NCI-H1930 (cell line): ENCODE measurements around the gene UBTD1.
A peak's percentile ranks its signal among the peaks of the same experiment; 100 is the strongest.

Source experiments
- DNase-seq, 2 experiments: peaks; one replicate each; lab custom pipeline; 2025; lab: John Stamatoyannopoulos, UW

The UBTD1 gene

GRCh38 chr10:97584798-97585438 is 86.2 kb downstream of the UBTD1 start:
- DNase-seq = no peak

GRCh38 chr10:97585439-97585811 is 86.7 kb downstream of the UBTD1 start:
- no peak for DNase-seq

- no peak for DNase-seq
Observed at GRCh38 chr10:97587183-97587582, 88.5 kb downstream of the UBTD1 start.

- no peak for DNase-seq
Observed at GRCh38 chr10:97589479-97589878, 90.8 kb downstream of the UBTD1 start, which contains the start of gene C10orf62. TSS of gene C10orf62 (plus strand) at chr10:97589721. CDS start at chr10:97589898, 177 bp downstream.

GRCh38 chr10:97590082-97590747 is 91.5 kb downstream of the UBTD1 start:
- DNase-seq = no peak

GRCh38 chr10:97590748-97591495 is 92.2 kb downstream of the UBTD1 start:
- no peak for DNase-seq

GRCh38 chr10:97593421-97593820 is 94.7 kb downstream of the UBTD1 start:
- no peak for DNase-seq

- DNase-seq = no peak
Observed at GRCh38 chr10:97596101-97597082, 97.7 kb downstream of the UBTD1 start.

GRCh38 chr10:97597778-97598177 is 99.1 kb downstream of the UBTD1 start:
- DNase-seq = no peak

GRCh38 chr10:97598407-97599271 is 99.9 kb downstream of the UBTD1 start:
- no peak for DNase-seq

GRCh38 chr10:97599272-97599619 is 100.5 kb downstream of the UBTD1 start:
- no peak for DNase-seq

GRCh38 chr10:97600616-97601015 is 101.9 kb downstream of the UBTD1 start:
- DNase-seq = no peak

- no peak for DNase-seq
Observed at GRCh38 chr10:97601268-97602215, 102.8 kb downstream of the UBTD1 start.

- DNase-seq = no peak
Observed at GRCh38 chr10:97607095-97607636, 108.4 kb downstream of the UBTD1 start.

- DNase-seq = no peak
Observed at GRCh38 chr10:97608991-97609561, 110.4 kb downstream of the UBTD1 start.

- no peak for DNase-seq
Observed at GRCh38 chr10:97611473-97611872, 112.7 kb downstream of the UBTD1 start.

GRCh38 chr10:97612386-97612785 is 113.7 kb downstream of the UBTD1 start:
- DNase-seq = peak in 1 of 2 experiments; percentile 21

GRCh38 chr10:97618285-97618684 is 119.6 kb downstream of the UBTD1 start:
- DNase-seq = no peak

- DNase-seq = no peak
Observed at GRCh38 chr10:97618733-97619132, 120.0 kb downstream of the UBTD1 start.
